Adipose tissue (tissue), 3 donors: ENCODE data around the gene PAPSS2. TPM values are rescaled to one million over a fixed set of nuclear protein-coding genes. Genes with fewer than 3 reads are reported as not detected.
"Not testable (repeated sequence)": the region's sequence is repeated elsewhere in the genome, so short reads cannot be mapped to it uniquely, and the experiment has no call there.

Experiments used
- H3K27ac ChIP-seq: one replicate; pipeline ENCODE4 v1.5.1; 2013; ENCODE audit warnings: low read depth, low read length
- WGBS, 3 donors: extraction: QIAGEN DNeasy Blood & Tissue Kit; methylation state at CpG; one replicate each; pipeline ENCODE4 v1.1.7; 2013; 5-methylcytosine and 5-hydroxymethylcytosine counted together
- polyA plus RNA-seq, 3 donors: library from polyadenylated mRNA; stranded (reverse); fragments of 200-250 nt; gene quantifications; one replicate each; pipeline ENCODE4 v1.2.3, GENCODE V29; 2013
- donor health status: healthy with polysubstance abuse.
- donor health status: Bipolar disorder and iron deficiency.
- donor health status: healthy.

The PAPSS2 gene
- polyA plus RNA-seq, 3 donors: 12.7 to 36.7 (median 20.8) TPM

DNA sequence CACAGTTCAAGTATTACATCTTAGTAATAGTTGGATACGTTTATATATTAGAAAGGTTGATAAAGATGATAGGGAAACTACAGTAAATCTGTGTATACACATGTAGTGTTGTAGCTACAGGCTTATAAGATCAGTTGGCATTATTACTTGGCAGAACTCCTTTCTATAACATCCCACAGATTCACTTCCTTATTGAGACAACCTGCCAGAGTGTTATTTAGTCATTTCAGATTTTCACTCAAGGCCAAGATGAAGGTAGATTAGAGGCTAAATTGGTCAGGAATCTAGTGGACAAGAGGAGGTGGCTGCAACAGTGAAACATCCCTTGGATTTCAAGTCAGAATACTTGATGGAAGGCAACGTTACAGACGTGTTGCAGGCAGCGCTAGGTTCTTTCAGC is 63.0 kb downstream of the PAPSS2 start:
- 57 to 75% (median 72%) methylated on average over 4 of the region's 4 CpGs for WGBS, 3 donors

DNA sequence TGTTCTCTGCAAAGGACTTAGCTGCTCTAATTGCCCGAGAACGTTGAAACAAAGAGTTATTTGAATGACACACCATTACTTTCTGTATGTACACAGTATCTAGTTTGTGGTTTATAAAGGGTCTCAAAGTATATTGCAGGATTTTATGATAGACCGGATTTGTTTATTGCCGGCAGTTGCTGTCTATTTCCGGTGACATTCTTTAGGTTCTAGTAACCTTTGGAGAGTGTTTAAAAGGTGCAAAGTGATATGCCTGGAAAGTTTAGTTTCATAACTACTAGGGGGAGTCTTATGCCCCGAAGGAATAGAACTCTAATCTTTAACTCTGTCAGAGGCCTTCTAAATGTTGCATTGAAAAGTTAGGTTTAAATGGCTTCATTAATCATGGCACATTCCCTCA is 63.8 kb downstream of the PAPSS2 start:
- 48 to 64% (median 56%) methylated on average over 6 of the region's 6 CpGs for WGBS, 3 donors
- H3K27ac ChIP-seq: no peak overlapping the region

More for the DNA sequence above, 63.0 kb downstream of the PAPSS2 start:
- H3K27ac ChIP-seq: no peak overlapping the region

DNA sequence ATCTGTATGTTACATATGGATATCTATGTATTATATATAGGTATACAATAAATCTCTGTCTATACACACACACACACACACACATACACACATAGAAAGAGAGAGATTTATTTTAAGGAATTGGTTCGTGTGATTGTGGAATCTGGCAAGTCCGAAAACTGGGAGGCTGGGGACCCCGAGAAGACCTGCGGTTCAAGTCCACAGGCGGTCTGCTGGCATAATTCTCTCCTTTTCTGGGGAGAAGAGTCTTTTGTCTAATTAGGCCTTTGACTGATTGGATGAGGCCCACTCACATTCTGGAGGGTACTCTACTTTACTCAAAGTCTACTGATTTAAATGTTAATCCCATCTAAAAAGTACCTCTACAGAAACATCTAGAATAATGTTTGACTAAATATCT is 65.1 kb downstream of the PAPSS2 start:
- no peak overlapping the region for H3K27ac ChIP-seq
- WGBS, 3 donors: 95 to 98% (median 96%) methylated on average over 5 of the region's 5 CpGs

DNA sequence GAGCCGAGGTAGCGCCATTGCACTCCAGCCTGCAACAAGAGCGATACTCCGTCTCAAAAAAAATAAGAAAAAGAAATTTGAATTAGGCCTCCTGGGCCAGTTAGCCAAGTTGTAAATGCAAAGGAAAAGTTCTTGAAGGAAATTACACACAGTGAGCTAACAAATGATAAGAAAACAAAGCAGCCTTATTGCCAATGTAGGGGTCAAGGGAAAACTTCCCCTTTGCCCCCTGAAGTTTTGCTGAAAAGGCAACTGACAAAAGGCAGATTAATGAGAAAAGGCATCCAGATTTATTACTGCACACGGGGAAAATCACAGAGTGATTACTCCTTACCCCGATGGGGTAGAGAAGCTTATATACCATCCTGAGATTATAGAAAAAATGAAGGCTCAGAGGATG is 70.3 kb downstream of the PAPSS2 start:
- no peak overlapping the region for H3K27ac ChIP-seq
- WGBS, 3 donors: 72 to 88% (median 79%) methylated on average over 6 of the region's 6 CpGs

DNA sequence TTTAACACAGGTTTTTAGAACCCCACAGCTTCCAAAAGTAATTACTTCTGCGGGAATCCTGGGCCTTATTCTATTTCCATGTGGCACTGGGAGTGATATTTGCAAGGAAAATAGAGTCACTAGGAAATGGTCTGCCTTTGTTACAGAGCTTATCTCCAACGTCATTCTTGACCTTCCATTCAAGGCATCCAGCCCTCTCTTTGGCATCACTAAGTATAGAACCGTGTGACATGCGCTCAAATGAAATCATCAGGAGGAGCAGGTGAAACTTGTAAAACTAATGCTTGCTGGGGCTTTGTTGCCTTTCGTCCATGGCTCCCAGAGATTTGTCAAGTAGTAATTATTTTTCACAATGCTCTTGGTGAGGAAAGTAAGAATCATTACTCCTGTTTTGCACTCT is 73.4 kb downstream of the PAPSS2 start:
- H3K27ac ChIP-seq: no peak overlapping the region

DNA sequence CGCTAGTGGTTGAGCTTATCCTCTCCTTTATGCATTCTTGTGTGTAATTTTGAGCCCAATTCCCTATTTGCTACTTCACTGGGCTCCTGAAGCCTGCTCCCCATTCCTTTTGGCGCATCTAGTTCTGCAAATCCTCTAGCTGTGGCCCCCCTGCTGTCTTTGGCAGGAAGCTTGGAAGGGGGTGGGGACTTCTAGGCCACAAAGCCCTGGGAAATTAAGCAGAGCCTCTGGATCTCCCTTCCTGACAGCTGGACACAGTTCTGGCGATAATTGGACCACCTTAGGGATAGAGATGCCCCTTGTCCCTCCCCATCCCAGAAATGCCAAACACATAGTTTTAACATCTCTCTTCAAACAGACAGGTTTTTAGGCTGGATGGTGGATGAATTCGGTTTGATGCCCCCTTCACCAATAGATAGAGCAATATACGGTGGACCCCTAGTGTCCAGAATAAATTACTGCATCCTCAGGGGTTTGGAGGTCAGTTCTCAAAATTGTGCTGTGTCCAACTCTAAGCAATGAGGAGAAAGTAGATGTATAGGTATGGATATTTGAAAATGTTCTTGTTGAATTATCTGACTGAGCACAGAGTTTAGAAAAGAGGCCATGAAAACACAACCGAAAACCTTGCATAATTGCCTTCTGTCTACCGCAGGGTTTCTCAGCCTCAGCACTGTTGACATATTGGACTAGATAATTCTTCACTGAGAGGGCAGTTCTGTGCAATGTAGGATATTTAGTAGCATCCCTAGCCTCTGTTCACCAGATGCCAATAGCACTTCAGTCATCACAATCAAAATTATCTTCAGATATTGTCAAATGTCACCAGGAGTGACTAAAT is 75.5 kb downstream of the PAPSS2 start:
- 37 to 40% (median 39%) methylated on average over 7 of the region's 7 CpGs for WGBS, 3 donors
- no peak overlapping the region for H3K27ac ChIP-seq

More for the DNA sequence above, 73.4 kb downstream of the PAPSS2 start:
- WGBS, 3 donors: 68 to 79% (median 69%) methylated on average over 5 of the region's 5 CpGs

DNA sequence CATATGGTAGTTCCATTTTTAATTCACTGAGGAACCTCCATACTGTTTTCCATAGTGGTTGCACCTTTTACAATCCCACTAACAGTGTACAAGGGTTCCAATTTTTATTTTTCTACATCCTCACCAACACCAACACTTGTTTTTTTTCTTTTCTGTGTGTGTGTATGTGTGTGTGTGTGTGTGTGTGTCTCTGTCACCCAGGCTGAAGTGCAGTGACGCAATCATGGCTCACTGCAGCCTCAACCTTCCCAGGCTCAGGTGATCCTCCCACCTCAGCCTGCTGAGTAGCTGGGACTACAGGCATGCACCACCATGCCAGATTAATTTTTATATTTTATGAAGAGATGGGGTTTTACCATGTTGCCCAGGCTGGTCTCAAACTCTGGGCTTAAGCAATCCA is 78.6 kb downstream of the PAPSS2 start:
- not testable (repeated sequence) for H3K27ac ChIP-seq
- WGBS, 3 donors: 87 to 100% (median 93%) methylated on average over 1 of the region's 1 CpG

DNA sequence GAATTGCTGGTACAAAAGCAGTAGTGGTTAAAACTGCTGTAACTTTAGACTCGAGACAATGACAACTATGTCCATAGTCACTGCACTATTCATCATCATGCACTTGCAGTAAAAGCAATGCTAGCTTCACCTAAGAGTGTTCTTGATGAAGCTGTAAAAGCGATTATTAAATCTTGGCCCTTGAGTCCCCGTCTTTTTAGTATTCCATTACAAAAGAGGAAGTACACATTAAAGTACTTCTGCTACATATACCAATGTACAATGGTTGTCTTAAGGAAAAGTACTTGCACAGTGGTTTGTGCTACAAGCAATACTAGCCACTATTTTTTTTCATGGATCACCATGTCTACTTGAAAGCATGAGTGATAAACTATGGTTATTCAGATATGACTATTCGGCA is 80.0 kb downstream of the PAPSS2 start:
- 82 to 83% (median 83%) methylated on average over 4 of the region's 4 CpGs for WGBS, 3 donors
- no peak overlapping the region for H3K27ac ChIP-seq

DNA sequence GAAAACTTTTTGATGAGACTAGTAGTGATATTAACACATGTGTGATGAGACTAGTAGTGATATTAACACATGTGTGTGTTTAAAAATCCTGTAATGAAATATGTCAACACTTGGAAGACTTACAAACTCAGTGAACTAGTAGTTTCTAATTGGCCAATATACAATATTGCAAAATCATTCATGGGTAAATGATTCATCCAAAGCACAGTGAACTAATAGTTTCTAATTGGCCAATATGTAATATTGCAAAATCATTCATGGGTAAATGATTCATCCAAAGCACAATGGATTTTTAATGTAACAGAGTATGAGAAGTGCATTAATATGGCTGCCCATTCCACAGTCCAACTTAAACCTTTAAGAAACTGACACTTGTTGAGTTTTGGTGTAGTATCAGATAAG is 80.6 kb downstream of the PAPSS2 start:
- no peak overlapping the region for H3K27ac ChIP-seq

DNA sequence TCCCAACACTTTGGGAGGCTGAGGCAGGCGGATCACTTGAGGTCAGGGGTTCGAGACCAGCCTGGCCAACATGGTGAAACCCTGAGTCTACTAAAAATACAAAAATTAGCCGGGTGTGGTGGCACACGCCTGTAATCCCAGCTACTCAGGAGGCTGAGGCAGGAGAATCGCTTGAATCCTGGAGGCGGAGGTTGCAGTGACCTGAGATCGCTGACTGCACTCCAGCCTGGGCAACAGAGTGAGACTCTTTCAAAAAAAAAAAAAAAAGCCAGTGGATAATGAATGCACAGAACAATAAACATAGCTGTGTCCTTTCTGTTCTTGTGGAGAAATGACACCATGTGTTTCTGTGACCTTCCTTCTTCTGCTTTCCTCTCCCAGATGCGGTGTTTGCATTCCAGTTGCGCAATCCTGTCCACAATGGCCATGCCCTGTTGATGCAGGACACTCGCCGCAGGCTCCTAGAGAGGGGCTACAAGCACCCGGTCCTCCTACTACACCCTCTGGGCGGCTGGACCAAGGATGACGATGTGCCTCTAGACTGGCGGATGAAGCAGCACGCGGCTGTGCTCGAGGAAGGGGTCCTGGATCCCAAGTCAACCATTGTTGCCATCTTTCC is 83.4 kb downstream of the PAPSS2 start:
- 92 to 96% (median 92%) methylated on average over 18 of the region's 18 CpGs for WGBS, 3 donors

DNA sequence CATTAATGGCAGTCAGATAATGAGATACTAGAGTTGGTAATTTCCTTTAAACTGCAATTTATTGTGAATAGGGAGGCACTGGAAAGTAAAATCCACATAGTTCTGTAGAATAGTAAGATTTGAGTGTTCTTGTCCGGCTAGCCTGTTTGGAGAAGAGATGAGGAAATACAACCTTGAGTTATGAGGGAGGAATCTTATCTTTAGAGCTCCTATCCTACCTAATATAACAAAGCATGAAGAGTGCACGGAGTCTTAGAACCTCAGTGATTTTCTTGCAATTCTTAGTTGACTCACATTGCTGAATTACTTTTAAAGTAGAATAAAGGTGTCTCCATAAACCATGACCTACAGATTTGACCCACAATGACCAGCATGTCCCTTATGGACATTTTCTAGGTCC is 84.9 kb downstream of the PAPSS2 start:
- no peak overlapping the region for H3K27ac ChIP-seq
- 87 to 98% (median 92%) methylated on average over 2 of the region's 2 CpGs for WGBS, 3 donors

More for the DNA sequence above, 83.4 kb downstream of the PAPSS2 start:
- H3K27ac ChIP-seq: not testable (repeated sequence)

DNA sequence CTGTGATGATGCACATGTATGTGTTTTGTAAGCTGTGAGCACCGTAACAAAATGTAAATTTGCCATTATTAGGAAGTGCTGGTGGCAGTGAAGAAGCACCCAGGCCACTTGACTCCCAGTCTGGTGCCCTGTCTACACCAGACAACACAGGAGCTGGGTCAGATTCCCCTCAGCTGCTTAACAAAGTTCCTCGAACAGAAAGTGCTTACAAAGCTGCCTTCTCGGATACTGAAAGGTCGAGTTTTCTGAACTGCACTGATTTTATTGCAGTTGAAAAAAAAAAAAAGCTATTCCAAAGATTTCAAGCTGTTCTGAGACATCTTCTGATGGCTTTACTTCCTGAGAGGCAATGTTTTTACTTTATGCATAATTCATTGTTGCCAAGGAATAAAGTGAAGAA is 87.2 kb downstream of the PAPSS2 start:
- 55 to 66% (median 66%) methylated on average over 4 of the region's 4 CpGs for WGBS, 3 donors
- H3K27ac ChIP-seq: no peak overlapping the region

DNA sequence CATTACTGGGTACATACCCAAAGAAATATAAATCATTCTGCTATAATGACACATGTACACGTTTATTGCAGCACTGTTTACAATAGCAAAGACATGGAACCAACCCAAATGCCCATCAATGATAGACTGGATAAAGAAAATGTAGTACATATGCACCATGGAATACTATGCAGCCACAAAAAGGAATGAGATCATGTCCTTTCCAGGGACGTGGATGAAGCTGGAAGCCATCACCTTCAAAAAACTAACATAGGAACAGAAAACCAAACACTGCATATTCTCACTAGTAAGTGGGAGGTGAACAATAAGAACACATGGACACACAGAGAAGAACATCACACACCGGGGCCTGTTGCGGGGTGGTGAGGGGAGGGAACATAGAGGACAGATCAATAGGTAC is 88.6 kb downstream of the PAPSS2 start:
- 76 to 88% (median 87%) methylated on average over 4 of the region's 4 CpGs for WGBS, 3 donors
- H3K27ac ChIP-seq: not testable (repeated sequence)

DNA sequence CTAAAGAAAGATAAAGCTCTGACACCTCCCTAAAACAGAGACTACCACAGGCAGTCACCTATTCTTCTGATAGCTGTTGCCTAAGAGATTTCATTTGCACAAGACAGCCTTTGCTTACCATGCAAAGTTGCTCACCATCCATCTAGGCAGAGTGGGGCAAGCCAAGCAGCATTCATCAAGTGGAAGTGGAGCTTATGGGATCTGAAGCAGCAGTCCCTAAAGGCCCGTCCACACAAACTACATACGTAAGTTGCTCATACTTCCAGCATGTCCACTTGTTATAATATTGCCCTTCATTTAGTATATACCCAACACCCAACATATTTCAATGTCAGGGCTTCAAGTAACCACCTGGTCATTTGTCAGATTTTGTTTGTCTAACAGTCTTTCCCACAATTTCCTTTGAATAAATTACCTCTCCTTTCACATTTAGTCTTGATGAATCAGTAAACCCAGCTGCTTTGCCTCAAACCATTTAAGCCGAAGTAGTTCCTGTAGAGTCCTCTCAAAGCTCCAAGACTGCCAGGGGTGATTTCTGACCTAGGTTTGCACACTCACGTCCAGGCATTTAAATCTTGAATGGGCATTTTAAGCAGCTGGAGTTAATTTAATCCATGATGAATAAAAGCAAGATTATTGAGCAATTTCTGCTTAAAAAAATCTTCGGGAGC is 90.5 kb downstream of the PAPSS2 start:
- 54 to 64% (median 58%) methylated on average over 5 of the region's 5 CpGs for WGBS, 3 donors
- H3K27ac ChIP-seq: no peak overlapping the region

DNA sequence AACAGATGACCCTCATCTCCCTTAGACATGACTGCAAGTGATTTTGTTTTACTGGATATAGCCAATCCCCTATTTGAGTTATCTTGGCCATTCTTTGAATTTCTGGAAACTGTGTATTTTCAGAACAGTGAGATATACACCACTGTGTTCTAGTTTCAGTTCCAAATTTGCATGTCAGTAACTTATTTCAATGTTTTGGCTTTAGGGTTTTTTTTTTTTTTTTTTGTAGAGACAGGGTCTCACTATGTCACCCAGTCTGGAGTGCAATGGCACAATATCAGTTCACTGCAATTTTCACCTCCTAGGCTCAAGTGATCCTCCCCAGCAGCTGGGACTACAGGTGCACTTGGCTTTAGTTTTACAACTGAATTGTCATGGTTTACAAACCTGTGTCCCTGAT is 91.1 kb downstream of the PAPSS2 start:
- H3K27ac ChIP-seq: no peak overlapping the region

DNA sequence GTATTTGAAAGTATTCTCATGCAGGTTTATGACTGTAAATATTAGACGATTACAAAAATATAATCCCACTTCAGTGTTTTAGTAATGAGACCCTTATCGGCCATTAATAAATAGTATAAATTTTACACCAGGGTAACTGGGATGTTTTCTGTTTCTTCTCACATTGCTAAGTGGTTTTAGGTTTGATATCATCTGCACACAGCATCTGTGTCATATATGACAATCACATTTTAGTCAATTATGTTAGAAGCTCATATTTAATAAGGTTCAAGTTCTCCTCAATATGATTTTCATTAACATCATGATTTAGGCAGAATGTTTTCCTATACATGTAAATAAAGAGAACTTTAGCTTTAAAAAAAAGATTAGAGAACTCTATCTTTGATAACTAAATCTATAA is 91.6 kb downstream of the PAPSS2 start:
- H3K27ac ChIP-seq: no peak overlapping the region
- WGBS, 3 donors: 91 to 98% (median 95%) methylated on average over 2 of the region's 2 CpGs

DNA sequence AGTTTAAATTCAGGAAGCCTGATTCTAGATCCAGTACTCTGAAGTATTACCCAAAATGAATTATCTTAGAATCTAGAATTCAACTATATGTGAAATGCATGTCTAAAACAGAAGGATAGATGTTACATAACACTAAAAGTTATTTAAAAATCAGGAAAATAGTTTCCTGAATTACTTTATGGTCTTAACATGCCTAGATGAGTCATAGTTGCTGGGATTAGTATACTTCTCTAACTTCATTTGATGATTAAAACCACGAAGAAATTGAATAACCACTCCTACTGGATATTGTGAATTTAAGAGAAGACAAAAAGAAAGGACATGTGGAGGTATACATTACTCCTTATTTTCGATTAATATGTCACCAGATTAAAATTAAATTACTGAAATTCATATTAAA is 92.9 kb downstream of the PAPSS2 start:
- H3K27ac ChIP-seq: no peak overlapping the region
- WGBS, 3 donors: 79 to 92% (median 82%) methylated on average over 2 of the region's 2 CpGs

DNA sequence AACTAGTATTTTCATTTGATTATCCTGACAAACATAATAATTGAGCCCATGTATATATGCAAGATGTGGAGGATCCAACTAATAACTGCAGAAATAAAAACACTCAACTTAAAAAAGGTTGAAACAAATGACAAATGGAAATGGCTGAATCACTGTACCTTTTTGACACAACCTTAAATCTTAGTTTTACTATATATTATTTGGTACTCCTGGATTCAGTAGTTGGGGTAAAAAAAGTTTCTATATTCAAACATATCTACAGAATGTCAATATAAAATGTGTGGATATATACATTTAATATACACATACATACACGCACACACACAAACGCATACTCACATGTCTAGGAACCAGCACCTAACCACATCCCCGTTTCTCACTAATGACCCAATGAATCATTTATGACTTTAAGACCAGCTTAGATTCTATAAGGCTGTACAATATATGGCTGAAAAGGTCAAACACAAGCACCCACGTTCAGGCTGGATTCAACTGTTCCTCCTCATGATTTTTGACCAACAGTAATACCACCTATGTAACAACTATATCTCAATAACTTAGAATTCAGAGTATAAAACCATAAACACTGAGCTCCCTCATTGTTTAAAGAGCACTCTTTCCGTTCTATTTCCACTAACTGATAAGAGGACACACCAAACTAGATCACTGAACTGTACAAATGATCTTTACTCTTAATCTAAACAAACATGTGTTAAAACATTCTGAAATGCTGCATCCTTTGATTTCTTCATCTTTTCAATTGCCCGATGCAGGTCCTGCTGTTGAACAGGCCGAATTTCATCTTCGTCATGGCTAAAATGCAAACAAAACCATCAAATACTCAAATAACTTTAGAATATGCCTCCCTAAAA is 94.6 kb downstream of the PAPSS2 start:
- WGBS, 3 donors: 88 to 92% (median 89%) methylated on average over 8 of the region's 8 CpGs
- no peak overlapping the region for H3K27ac ChIP-seq

DNA sequence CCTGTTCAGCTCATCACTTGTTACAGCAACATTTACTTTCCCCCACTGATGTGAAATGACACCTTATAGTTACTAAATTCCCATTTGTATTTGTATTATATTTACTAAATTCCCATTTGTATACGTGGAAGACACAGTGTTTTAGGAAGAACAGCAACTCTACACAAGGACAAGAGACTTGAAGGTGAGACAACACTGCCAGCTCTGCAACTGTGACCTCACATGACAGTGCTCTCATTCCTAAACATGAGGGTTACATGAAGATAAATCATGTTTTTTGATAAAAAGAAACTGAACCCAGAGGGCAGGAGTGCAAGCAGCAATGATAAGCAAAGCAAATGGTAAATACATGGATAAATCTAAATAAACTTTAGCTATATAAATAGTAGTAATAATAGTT is 98.0 kb downstream of the PAPSS2 start:
- WGBS, 3 donors: 58 to 95% (median 94%) methylated on average over 1 of the region's 1 CpG
- no peak overlapping the region for H3K27ac ChIP-seq
